Vagina (tissue), 2 donors: Measurements from ENCODE around the gene METTL24.

Experiments used
- POLR2A ChIP-seq, 2 donors: fragments of 450-650 bp; IDR thresholded peaks; one replicate each; pipeline ENCODE4 v1.6.1; 2017; ENCODE audit warnings: antibody characterized with exemption in 2 of 2, mild to moderate bottlenecking in 2 of 2, moderate library complexity in 2 of 2
- POLR2AphosphoS5 ChIP-seq, 2 donors: sonication (generic); formaldehyde crosslinking; IDR thresholded peaks; one replicate each; pipeline ENCODE4 v1.9.0; 2017; ENCODE audit warnings: antibody characterized with exemption in 2 of 2, mild to moderate bottlenecking in 2 of 2, low read depth in 1 of 2; ENCODE audit not compliant: insufficient read depth in 1 of 2
- TF ChIP-seq, protein P1 (sequence below), 3 experiments: fragments of 450-650 bp in 2 of 3; fragments of 200-600 bp in 1 of 3; sonication (generic) in 1 of 3; IDR thresholded peaks; one replicate each; pipeline ENCODE4 v1.5.1; 2017 to 2019; ENCODE audit warnings: antibody characterized with exemption in 3 of 3, mild to moderate bottlenecking in 2 of 3, moderate library complexity in 2 of 3

DNA sequence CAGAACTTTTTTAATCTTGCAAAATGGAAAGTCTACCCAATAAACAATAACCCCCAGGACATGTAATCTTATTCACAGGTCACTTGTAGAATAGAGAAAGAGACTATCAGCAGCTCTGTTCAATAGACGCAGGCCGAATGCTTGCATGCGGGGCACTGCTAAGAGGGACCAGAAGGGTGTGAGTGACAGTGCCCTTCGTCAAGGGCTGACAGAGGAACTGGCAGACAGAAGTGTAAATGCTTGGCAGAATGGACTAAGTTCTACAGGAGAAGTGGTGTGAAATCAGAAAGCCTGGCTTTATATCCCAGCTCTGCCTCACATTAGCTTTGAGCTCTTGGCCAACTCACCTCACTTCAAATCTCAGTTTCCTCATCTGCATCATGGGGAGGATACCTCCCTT is 36.3 kb upstream of the METTL24 start:
- TF ChIP-seq, protein P1, sequence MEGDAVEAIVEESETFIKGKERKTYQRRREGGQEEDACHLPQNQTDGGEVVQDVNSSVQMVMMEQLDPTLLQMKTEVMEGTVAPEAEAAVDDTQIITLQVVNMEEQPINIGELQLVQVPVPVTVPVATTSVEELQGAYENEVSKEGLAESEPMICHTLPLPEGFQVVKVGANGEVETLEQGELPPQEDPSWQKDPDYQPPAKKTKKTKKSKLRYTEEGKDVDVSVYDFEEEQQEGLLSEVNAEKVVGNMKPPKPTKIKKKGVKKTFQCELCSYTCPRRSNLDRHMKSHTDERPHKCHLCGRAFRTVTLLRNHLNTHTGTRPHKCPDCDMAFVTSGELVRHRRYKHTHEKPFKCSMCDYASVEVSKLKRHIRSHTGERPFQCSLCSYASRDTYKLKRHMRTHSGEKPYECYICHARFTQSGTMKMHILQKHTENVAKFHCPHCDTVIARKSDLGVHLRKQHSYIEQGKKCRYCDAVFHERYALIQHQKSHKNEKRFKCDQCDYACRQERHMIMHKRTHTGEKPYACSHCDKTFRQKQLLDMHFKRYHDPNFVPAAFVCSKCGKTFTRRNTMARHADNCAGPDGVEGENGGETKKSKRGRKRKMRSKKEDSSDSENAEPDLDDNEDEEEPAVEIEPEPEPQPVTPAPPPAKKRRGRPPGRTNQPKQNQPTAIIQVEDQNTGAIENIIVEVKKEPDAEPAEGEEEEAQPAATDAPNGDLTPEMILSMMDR (IDR thresholded peaks at IDR 0.05) = no peak
- TF ChIP-seq POLR2A (IDR thresholded peaks at IDR 0.05) = no peak
- no peak for TF ChIP-seq POLR2AphosphoS5 (IDR thresholded peaks at IDR 0.05; ENCODE audit: insufficient read depth in 1 of 2, low read depth in 1 of 2)
